Liver (tissue), 9 donors: ENCODE data around the gene CEACAM8. TPM values are rescaled to one million over a fixed set of nuclear protein-coding genes. Genes with fewer than 3 reads are reported as not detected.
"Not testable (repeated sequence)": the region's sequence is repeated elsewhere in the genome, so short reads cannot be mapped to it uniquely, and the experiment has no call there.

Source experiments
- DNase-seq: peaks from one replicate; pipeline ENCODE4 v3.0.0-alpha.2; 2017; ENCODE audit warnings: low spot score
- H3K27ac ChIP-seq, 2 donors: one replicate each; pipeline ENCODE4 v1.7.0; 2013; ENCODE audit warnings: inconsistent platforms in 2 of 2, low read length in 2 of 2, control low read depth in 1 of 2, low read depth in 1 of 2, mild to moderate bottlenecking in 1 of 2
- H3K27me3 ChIP-seq, 4 donors: one replicate each; pipeline versions ENCODE4 v1.6.1 to v1.7.0; 2013; ENCODE audit warnings: low read length in 3 of 4, inconsistent platforms in 1 of 4, mild to moderate bottlenecking in 1 of 4, moderate library complexity in 1 of 4; ENCODE audit not compliant: control insufficient read depth in 4 of 4, insufficient read depth in 4 of 4
- H3K36me3 ChIP-seq, 4 donors: one replicate each; pipeline versions ENCODE4 v1.6.1 to v1.7.0; 2013; ENCODE audit warnings: low read length in 3 of 4, mild to moderate bottlenecking in 3 of 4, low read depth in 1 of 4, moderate library complexity in 1 of 4; ENCODE audit not compliant: control insufficient read depth in 4 of 4, insufficient read depth in 3 of 4
- H3K4me1 ChIP-seq, 4 donors: one replicate each; pipeline versions ENCODE4 v1.6.1 to v1.7.0; 2013; ENCODE audit warnings: low read length in 3 of 4, mild to moderate bottlenecking in 3 of 4, moderate library complexity in 1 of 4; ENCODE audit not compliant: control insufficient read depth in 4 of 4, insufficient read depth in 4 of 4
- H3K4me3 ChIP-seq, 3 donors: one replicate each; pipeline versions ENCODE4 v1.6.1 to v1.7.0; 2013; ENCODE audit warnings: low read length in 3 of 3, control low read depth in 1 of 3, low read depth in 1 of 3, mild to moderate bottlenecking in 1 of 3
- H3K9ac ChIP-seq, 2 donors: one replicate each; pipeline ENCODE4 v1.7.0; 2013; ENCODE audit warnings: low read length in 2 of 2, mild to moderate bottlenecking in 2 of 2, moderate library complexity in 2 of 2, control low read depth in 1 of 2, low read depth in 1 of 2
- H3K9me3 ChIP-seq, 4 donors: one replicate each; pipeline versions ENCODE4 v1.6.1 to v1.7.0; 2013; ENCODE audit warnings: low read length in 3 of 4; ENCODE audit not compliant: control insufficient read depth in 4 of 4
- EGR1 ChIP-seq, 2 donors: IDR thresholded peaks; 2 replicates each; pipeline ENCODE4 v1.6.1; 2016 to 2018; ENCODE audit warnings: antibody characterized with exemption in 2 of 2, low read depth in 2 of 2
- FOXA1 ChIP-seq: IDR thresholded peaks from 2 replicates; pipeline ENCODE4 v1.6.1; 2016; ENCODE audit warnings: antibody characterized with exemption
- FOXA2 ChIP-seq: IDR thresholded peaks from 2 replicates; pipeline ENCODE4 v1.6.1; 2016; ENCODE audit warnings: antibody characterized with exemption
- GABPA ChIP-seq, 2 donors: IDR thresholded peaks in 1 of 2; conservative IDR thresholded peaks in 1 of 2; 2 replicates each; pipeline ENCODE4 v1.6.1; 2016; ENCODE audit warnings: antibody characterized with exemption in 2 of 2, mild to moderate bottlenecking in 1 of 2, moderate library complexity in 1 of 2
- HNF4A ChIP-seq, 2 donors: conservative IDR thresholded peaks; 2 replicates each; pipeline ENCODE4 v1.6.1; 2016; ENCODE audit warnings: antibody characterized with exemption in 2 of 2, mild to moderate bottlenecking in 2 of 2
- JUND ChIP-seq, 2 donors: IDR thresholded peaks; 2 replicates each; pipeline ENCODE4 v1.6.1; 2016; ENCODE audit warnings: antibody characterized with exemption in 2 of 2
- NR2F2 ChIP-seq: IDR thresholded peaks from 2 replicates; pipeline ENCODE4 v1.6.1; 2016; ENCODE audit warnings: antibody characterized with exemption
- RAD21 ChIP-seq, 2 donors: IDR thresholded peaks; 2 replicates each; pipeline ENCODE4 v1.6.1; 2016; ENCODE audit warnings: antibody characterized with exemption in 2 of 2, mild to moderate bottlenecking in 2 of 2
- RXRA ChIP-seq, 2 donors: IDR thresholded peaks; 2 replicates each; pipeline ENCODE4 v1.6.1; 2017 to 2018; ENCODE audit warnings: antibody characterized with exemption in 2 of 2, mild to moderate bottlenecking in 1 of 2
- SP1 ChIP-seq: IDR thresholded peaks from 2 replicates; pipeline ENCODE4 v1.6.1; 2018; ENCODE audit warnings: antibody characterized with exemption, mild to moderate bottlenecking
- TAF1 ChIP-seq: conservative IDR thresholded peaks from 2 replicates; pipeline ENCODE4 v1.6.1; 2016; ENCODE audit warnings: antibody characterized with exemption, mild to moderate bottlenecking
- YY1 ChIP-seq: IDR thresholded peaks from 2 replicates; pipeline ENCODE4 v1.6.1; 2016; ENCODE audit warnings: antibody characterized with exemption, mild to moderate bottlenecking
- WGBS: extraction: QIAGEN DNeasy Blood & Tissue Kit; methylation state at CpG from one replicate; pipeline ENCODE4 v1.1.7; 2013; 5-methylcytosine and 5-hydroxymethylcytosine counted together
- polyA plus RNA-seq, 2 donors: library from polyadenylated mRNA; stranded (reverse) in 1 of 2; unstranded in 1 of 2; fragments of 200-250 nt in 1 of 2; fragments of >200 nt in 1 of 2; fragmentation: Nextera tagmentation in 1 of 2; extraction: Ambion mirVana in 1 of 2; gene quantifications; one replicate each; pipeline versions ENCODE4 v1.2.1 to v1.2.3, GENCODE V29; 2013 to 2015
- total RNA-seq, 2 donors: library from RNA; depleted of rRNA; stranded (reverse); fragments of >200 nt; gene quantifications; one replicate each; pipeline ENCODE4 v1.2.3, GENCODE V29; 2014
- TF ChIP-seq, protein P1 (sequence below): IDR thresholded peaks from 2 replicates; pipeline ENCODE4 v1.6.1; 2016; ENCODE audit warnings: antibody characterized with exemption
- TF ChIP-seq, protein P2 (sequence below): IDR thresholded peaks from 2 replicates; pipeline ENCODE4 v1.6.1; 2016; ENCODE audit warnings: antibody characterized with exemption
- TF ChIP-seq, protein P3 (sequence below): IDR thresholded peaks from 2 replicates; pipeline ENCODE4 v1.6.1; 2016; ENCODE audit warnings: antibody characterized with exemption, mild to moderate bottlenecking
- TF ChIP-seq, protein P4 (sequence below): fragments of 150-350 bp; IDR thresholded peaks from 2 replicates; pipeline ENCODE4 v1.5.1; 2017; ENCODE audit warnings: improper control_type of control experiment, low read depth, low read length; ENCODE audit not compliant: missing input control
- TF ChIP-seq, protein P5 (sequence below): IDR thresholded peaks from 2 replicates; pipeline ENCODE4 v1.6.1; 2016; ENCODE audit warnings: antibody characterized with exemption
- donor health status: healthy.
- donor health status: healthy.
- donor health status: healthy.
- donor health status: healthy.
- donor health status: healthy.

Gene CEACAM8
- total and polyA plus RNA-seq, 4 donors: 0.07 to 2.1 (median 0.16) TPM; not detected in 1

DNA sequence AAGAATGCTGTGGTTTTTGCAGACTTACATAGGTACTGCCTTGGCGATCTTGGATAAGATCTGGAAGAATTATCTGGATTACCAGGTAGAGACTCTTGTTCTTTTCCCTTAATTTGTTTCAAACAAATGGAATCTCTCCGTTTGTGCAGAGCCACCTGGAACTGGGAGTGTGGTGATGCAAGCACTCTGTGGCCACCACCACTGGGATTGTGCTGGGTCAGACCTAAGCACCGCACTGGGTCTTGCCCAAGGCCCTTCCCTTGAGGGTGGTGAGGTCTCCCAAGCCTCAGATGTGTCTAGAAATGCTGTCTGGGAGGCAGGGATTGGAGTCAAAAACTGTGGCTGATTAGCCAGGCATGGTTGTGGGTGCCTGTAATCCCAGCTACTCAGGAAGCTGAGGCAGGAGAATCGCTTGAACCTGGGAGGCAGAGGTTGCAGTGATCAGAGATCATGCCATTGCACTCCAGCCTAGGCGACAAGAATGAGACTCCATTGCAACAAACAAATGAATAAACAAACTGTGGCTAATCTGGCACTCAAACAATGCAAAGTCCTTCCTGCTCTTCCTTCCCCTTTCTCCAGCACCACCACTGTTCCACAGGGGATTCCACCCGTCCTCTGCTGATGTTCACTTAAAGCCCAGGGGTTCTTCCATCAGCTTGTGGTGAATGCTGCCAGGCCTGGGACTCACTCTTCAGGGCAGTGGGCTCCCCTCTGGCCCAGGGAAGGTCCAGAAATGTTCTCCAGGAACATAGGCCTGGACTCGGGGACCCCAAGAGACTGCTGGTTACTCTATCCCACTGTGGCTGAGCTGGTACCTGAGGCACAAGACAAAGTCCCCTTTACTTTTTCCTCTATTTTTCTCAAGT is 55.6 kb downstream of the CEACAM8 start:
- H3K27ac ChIP-seq: no peak overlapping the region
- no peak for DNase-seq
- H3K9me3 ChIP-seq: no peaks in the 10 kb centered on the region
- no peaks in the 10 kb centered on the region for H3K27me3 ChIP-seq
- no peak overlapping the region for H3K4me3 ChIP-seq
- H3K36me3 ChIP-seq: no peaks in the 10 kb centered on the region
- WGBS: 86% methylated on average over 7 of the region's 7 CpGs
- TF ChIP-seq RAD21 (IDR thresholded peaks at IDR 0.05) (no peak), FOXA2 (no peak), RXRA (IDR thresholded peaks at IDR 0.05) (no peak), NR2F2 (no peak), EGR1 (IDR thresholded peaks at IDR 0.05; ENCODE audit: low read depth in 2 of 2) (no peak), TAF1 (no peak), JUND (IDR thresholded peaks at IDR 0.05) (no peak), YY1 (no peak), GABPA (IDR thresholded peaks at IDR 0.05 in 1 of 2, conservative IDR thresholded peaks at IDR 0.05 in 1 of 2) (no peak), FOXA1 (no peak), HNF4A (conservative IDR thresholded peaks at IDR 0.05) (no peak), SP1 (no peak)
- TF ChIP-seq, protein P1, sequence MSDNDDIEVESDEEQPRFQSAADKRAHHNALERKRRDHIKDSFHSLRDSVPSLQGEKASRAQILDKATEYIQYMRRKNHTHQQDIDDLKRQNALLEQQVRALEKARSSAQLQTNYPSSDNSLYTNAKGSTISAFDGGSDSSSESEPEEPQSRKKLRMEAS: no peak
- TF ChIP-seq, protein P2, sequence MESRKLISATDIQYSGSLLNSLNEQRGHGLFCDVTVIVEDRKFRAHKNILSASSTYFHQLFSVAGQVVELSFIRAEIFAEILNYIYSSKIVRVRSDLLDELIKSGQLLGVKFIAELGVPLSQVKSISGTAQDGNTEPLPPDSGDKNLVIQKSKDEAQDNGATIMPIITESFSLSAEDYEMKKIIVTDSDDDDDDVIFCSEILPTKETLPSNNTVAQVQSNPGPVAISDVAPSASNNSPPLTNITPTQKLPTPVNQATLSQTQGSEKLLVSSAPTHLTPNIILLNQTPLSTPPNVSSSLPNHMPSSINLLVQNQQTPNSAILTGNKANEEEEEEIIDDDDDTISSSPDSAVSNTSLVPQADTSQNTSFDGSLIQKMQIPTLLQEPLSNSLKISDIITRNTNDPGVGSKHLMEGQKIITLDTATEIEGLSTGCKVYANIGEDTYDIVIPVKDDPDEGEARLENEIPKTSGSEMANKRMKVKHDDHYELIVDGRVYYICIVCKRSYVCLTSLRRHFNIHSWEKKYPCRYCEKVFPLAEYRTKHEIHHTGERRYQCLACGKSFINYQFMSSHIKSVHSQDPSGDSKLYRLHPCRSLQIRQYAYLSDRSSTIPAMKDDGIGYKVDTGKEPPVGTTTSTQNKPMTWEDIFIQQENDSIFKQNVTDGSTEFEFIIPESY: no peak
- TF ChIP-seq, protein P3, sequence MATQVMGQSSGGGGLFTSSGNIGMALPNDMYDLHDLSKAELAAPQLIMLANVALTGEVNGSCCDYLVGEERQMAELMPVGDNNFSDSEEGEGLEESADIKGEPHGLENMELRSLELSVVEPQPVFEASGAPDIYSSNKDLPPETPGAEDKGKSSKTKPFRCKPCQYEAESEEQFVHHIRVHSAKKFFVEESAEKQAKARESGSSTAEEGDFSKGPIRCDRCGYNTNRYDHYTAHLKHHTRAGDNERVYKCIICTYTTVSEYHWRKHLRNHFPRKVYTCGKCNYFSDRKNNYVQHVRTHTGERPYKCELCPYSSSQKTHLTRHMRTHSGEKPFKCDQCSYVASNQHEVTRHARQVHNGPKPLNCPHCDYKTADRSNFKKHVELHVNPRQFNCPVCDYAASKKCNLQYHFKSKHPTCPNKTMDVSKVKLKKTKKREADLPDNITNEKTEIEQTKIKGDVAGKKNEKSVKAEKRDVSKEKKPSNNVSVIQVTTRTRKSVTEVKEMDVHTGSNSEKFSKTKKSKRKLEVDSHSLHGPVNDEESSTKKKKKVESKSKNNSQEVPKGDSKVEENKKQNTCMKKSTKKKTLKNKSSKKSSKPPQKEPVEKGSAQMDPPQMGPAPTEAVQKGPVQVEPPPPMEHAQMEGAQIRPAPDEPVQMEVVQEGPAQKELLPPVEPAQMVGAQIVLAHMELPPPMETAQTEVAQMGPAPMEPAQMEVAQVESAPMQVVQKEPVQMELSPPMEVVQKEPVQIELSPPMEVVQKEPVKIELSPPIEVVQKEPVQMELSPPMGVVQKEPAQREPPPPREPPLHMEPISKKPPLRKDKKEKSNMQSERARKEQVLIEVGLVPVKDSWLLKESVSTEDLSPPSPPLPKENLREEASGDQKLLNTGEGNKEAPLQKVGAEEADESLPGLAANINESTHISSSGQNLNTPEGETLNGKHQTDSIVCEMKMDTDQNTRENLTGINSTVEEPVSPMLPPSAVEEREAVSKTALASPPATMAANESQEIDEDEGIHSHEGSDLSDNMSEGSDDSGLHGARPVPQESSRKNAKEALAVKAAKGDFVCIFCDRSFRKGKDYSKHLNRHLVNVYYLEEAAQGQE: no peak
- TF ChIP-seq, protein P4, sequence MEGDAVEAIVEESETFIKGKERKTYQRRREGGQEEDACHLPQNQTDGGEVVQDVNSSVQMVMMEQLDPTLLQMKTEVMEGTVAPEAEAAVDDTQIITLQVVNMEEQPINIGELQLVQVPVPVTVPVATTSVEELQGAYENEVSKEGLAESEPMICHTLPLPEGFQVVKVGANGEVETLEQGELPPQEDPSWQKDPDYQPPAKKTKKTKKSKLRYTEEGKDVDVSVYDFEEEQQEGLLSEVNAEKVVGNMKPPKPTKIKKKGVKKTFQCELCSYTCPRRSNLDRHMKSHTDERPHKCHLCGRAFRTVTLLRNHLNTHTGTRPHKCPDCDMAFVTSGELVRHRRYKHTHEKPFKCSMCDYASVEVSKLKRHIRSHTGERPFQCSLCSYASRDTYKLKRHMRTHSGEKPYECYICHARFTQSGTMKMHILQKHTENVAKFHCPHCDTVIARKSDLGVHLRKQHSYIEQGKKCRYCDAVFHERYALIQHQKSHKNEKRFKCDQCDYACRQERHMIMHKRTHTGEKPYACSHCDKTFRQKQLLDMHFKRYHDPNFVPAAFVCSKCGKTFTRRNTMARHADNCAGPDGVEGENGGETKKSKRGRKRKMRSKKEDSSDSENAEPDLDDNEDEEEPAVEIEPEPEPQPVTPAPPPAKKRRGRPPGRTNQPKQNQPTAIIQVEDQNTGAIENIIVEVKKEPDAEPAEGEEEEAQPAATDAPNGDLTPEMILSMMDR: no peak
- TF ChIP-seq, protein P5, sequence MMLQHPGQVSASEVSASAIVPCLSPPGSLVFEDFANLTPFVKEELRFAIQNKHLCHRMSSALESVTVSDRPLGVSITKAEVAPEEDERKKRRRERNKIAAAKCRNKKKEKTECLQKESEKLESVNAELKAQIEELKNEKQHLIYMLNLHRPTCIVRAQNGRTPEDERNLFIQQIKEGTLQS: no peak
- H3K9ac ChIP-seq: no peak overlapping the region
- no peaks in the 10 kb centered on the region for H3K4me1 ChIP-seq

DNA sequence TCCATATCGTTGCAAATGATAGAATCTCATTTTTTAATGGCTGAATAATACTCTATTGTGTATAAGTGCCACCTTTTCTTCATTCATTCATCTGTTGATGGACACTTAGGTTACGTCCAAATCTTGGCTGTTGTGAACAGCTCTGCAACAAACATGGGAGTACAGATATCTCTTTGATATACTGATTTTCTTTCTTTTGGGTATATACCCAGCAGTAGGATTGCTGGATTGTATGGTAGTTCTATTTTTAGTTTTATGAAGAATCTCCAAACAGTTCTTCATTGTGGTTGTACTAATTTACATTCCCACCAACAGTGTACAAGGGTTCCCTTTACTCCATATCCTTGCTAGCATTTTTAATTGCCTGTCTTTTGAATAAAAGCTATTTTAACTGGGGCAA is 59.4 kb downstream of the CEACAM8 start:
- not testable (repeated sequence) for H3K27ac ChIP-seq, H3K27me3 ChIP-seq, H3K36me3 ChIP-seq, H3K9me3 ChIP-seq, H3K4me1 ChIP-seq, H3K9ac ChIP-seq, H3K4me3 ChIP-seq, DNase-seq
- WGBS: 76% methylated on average over 2 of the region's 2 CpGs
